DND-41 (cell line): Measurements from ENCODE around the gene RASAL2.
"Not testable (repeated sequence)": the region's sequence is repeated elsewhere in the genome, so short reads cannot be mapped to it uniquely, and the experiment has no call there.

ENCODE experiments used
- ATAC-seq: fragments of 200-7000 bp; cut with Tn5 transposase; 3 replicates; pipeline ENCODE4 v1.9.1; 2021; ENCODE audit warnings: low read depth; ENCODE audit not compliant: insufficient read depth
- DNase-seq: peaks from one replicate; pipeline ENCODE4 v3.0.0-alpha.2; 2020
- H2AFZ ChIP-seq: 2 replicates; pipeline ENCODE4 v1.6.0; 2012; ENCODE audit warnings: low read depth, low read length
- H3K27ac ChIP-seq: 2 replicates; pipeline ENCODE4 v1.5.1; 2012; ENCODE audit warnings: low read length, inconsistent platforms
- H3K27me3 ChIP-seq: fragments of 200-600 bp; sonication (generic); 2 replicates; pipeline ENCODE4 v1.6.0; 2012; ENCODE audit warnings: low read length, mild to moderate bottlenecking, inconsistent platforms; ENCODE audit not compliant: insufficient read depth, poor library complexity
- H3K36me3 ChIP-seq: 2 replicates; pipeline ENCODE4 v1.5.1; 2012; ENCODE audit warnings: low read length, inconsistent platforms; ENCODE audit not compliant: insufficient read depth
- H3K4me1 ChIP-seq: 2 replicates; pipeline ENCODE4 v1.5.1; 2012; ENCODE audit warnings: mild to moderate bottlenecking, low read length; ENCODE audit not compliant: insufficient read depth
- H3K4me2 ChIP-seq: 2 replicates; pipeline ENCODE4 v1.6.0; 2012; ENCODE audit warnings: mild to moderate bottlenecking, moderate library complexity, low read length, inconsistent platforms; ENCODE audit not compliant: insufficient read depth
- H3K4me3 ChIP-seq, 2 experiments: fragments of 200-600 bp in 1 of 2; shearing (Covaris generic) in 1 of 2; 2 replicates each; pipeline ENCODE4 v1.5.1; 2012 to 2016; ENCODE audit warnings: inconsistent platforms in 2 of 2, low read length in 2 of 2, mild to moderate bottlenecking in 2 of 2, low read depth in 1 of 2, moderate library complexity in 1 of 2
- H3K79me2 ChIP-seq: 2 replicates; pipeline ENCODE4 v1.6.0; 2012; ENCODE audit warnings: low read length, inconsistent platforms; ENCODE audit not compliant: insufficient read depth
- H3K9ac ChIP-seq: 2 replicates; pipeline ENCODE4 v1.6.0; 2012; ENCODE audit warnings: low read depth, mild to moderate bottlenecking, inconsistent platforms, low read length, moderate library complexity
- H3K9me3 ChIP-seq: 2 replicates; pipeline ENCODE4 v1.5.1; 2012; ENCODE audit warnings: low read length, moderate library complexity, mild to moderate bottlenecking, inconsistent platforms; ENCODE audit not compliant: insufficient read depth, severe bottlenecking
- H4K20me1 ChIP-seq: 2 replicates; pipeline ENCODE4 v1.6.0; 2012; ENCODE audit warnings: low read length; ENCODE audit not compliant: insufficient read depth
- EZH2 ChIP-seq: IDR thresholded peaks from 3 replicates; pipeline ENCODE4 v1.6.1; 2012; ENCODE audit warnings: borderline replicate concordance, low read depth, mild to moderate bottlenecking, moderate library complexity, low read length, inconsistent platforms; ENCODE audit not compliant: severe bottlenecking
- TF ChIP-seq, protein P1 (sequence below): IDR thresholded peaks from 2 replicates; pipeline ENCODE4 v1.5.1; 2012; ENCODE audit warnings: borderline replicate concordance, low read length, moderate library complexity, mild to moderate bottlenecking; ENCODE audit not compliant: poor library complexity, severe bottlenecking; ENCODE audit errors: extremely low read depth

Gene RASAL2

DNA sequence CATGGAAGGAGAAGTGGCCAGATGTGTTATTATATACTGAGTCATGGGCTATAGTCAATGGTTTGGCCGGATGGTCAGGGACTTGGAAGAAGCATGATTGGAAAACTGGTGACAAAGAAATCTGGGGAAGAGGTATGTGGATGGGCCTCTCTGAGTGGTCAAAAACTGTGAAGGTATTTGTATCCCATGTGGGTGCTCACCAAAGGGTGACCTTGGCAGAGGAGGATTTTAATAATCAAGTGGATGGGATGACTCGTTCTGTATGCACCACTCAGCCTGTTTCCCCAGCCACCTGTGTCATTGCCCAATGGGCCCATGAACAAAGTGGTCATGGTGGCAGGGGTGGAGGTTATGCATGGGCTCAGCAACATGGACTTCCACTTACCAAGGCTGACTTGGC lies 108.6 kb downstream of the RASAL2 start:
- H3K4me3 ChIP-seq, ATAC-seq, H3K9me3 ChIP-seq, H3K9ac ChIP-seq, H3K79me2 ChIP-seq, H3K27ac ChIP-seq, H4K20me1 ChIP-seq, H3K27me3 ChIP-seq, H2AFZ ChIP-seq, H3K36me3 ChIP-seq, H3K4me1 ChIP-seq, H3K4me2 ChIP-seq, DNase-seq: not testable (repeated sequence)

DNA sequence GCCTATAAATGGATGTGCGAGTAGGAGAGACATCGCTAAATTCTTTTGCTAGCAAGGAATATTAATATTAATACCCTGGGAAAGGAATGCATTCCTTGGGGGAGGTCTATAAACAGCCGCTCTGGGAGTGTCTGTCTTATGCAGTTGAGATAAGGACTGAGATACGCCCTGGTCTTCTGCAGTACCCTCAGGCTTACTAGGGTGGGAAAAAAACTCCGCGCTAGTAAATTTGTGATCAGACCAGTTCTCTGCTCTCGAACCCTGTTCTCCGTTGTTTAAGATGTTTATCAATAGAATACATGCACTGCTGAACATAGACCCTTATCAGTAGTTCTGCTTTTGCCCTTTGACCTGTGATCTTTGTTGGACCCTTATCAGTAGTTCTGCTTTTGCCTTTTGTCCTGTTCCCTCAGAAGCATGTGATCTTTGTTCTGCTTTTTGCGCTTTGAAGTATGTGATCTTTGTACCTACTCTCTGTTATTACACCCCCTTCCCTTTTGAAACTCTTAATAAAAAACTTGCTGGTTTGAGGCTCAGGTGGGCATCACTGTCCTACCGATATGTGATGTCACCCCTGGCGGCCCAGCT lies 114.5 kb downstream of the RASAL2 start:
- peak; percentile 6 for DNase-seq
- H3K4me2 ChIP-seq, H3K79me2 ChIP-seq, H3K27me3 ChIP-seq, H3K36me3 ChIP-seq, H3K4me3 ChIP-seq, H4K20me1 ChIP-seq, H2AFZ ChIP-seq, ATAC-seq, H3K4me1 ChIP-seq, H3K9ac ChIP-seq, H3K9me3 ChIP-seq, H3K27ac ChIP-seq: not testable (repeated sequence)

DNA sequence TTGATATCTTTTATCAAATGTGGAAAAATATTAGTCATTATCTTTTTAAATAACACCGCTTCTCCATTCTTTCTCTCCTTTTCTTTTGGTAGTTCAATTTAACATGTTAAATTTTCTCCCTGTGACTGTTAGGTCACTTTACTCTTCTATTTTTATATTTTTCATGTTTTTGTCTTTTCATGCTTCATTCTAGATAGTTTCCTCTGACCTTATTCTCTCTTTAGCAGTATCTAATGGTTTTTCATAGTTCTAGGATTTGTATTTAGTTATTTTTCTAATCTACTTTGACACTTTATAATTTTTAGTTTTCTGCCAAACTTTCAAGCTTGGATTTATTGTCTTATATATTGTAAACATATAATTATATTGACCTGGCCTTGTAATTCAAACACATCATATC lies 116.0 kb downstream of the RASAL2 start:
- H3K9ac ChIP-seq = no peak overlapping the region
- H3K27me3 ChIP-seq = no peaks in the 10 kb centered on the region
- no peak for ATAC-seq
- DNase-seq = no peak
- no peak overlapping the region for H2AFZ ChIP-seq
- H3K27ac ChIP-seq = no peak overlapping the region
- peaks cover 2% of the 10 kb centered on the region for H3K9me3 ChIP-seq
- H3K4me3 ChIP-seq = no peak overlapping the region
- no peak overlapping the region for H3K4me2 ChIP-seq
- no peaks in the 10 kb centered on the region for H3K79me2 ChIP-seq
- TF ChIP-seq, protein P1, sequence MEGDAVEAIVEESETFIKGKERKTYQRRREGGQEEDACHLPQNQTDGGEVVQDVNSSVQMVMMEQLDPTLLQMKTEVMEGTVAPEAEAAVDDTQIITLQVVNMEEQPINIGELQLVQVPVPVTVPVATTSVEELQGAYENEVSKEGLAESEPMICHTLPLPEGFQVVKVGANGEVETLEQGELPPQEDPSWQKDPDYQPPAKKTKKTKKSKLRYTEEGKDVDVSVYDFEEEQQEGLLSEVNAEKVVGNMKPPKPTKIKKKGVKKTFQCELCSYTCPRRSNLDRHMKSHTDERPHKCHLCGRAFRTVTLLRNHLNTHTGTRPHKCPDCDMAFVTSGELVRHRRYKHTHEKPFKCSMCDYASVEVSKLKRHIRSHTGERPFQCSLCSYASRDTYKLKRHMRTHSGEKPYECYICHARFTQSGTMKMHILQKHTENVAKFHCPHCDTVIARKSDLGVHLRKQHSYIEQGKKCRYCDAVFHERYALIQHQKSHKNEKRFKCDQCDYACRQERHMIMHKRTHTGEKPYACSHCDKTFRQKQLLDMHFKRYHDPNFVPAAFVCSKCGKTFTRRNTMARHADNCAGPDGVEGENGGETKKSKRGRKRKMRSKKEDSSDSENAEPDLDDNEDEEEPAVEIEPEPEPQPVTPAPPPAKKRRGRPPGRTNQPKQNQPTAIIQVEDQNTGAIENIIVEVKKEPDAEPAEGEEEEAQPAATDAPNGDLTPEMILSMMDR = no peak
- TF ChIP-seq EZH2 = no peak
- no peaks in the 10 kb centered on the region for H3K4me1 ChIP-seq
- no peaks in the 10 kb centered on the region for H3K36me3 ChIP-seq
- no peaks in the 10 kb centered on the region for H4K20me1 ChIP-seq

DNA sequence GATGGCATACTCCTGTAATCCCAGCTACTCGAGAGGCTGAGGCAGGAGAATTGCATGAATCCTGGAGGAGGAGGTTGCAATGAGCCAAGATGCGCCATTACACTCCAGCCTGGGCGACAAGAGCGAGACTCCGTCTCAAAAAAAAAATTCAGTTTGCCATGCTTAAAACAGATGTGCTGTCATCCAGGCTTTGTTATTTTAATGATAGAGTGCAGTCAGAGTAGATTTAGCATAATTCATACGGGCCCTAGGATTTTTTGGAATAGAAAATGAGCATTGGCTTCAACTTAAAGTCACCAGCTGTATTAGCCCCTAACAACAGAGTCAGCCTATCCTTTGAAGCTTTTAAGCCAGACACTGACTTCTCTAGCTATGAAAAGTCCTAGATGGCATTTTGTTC lies 124.6 kb downstream of the RASAL2 start:
- no peak overlapping the region for H3K9ac ChIP-seq
- no peak overlapping the region for H3K4me3 ChIP-seq
- TF ChIP-seq EZH2 = no peak
- TF ChIP-seq, protein P1 = no peak
- no peak overlapping the region for H3K27ac ChIP-seq
- no peak for ATAC-seq
- no peak overlapping the region for H3K4me2 ChIP-seq
- no peaks in the 10 kb centered on the region for H3K4me1 ChIP-seq
- no peak for DNase-seq
- no peak overlapping the region for H2AFZ ChIP-seq
- H3K36me3 ChIP-seq = no peaks in the 10 kb centered on the region
- no peaks in the 10 kb centered on the region for H3K9me3 ChIP-seq
- no peaks in the 10 kb centered on the region for H3K79me2 ChIP-seq
- no peaks in the 10 kb centered on the region for H4K20me1 ChIP-seq
- H3K27me3 ChIP-seq = no peaks in the 10 kb centered on the region
